ENCODE results near the gene MRPL54. TPM values are rescaled to one million over a fixed set of nuclear protein-coding genes. Genes with fewer than 3 reads are reported as not detected.
"Not testable (repeated sequence)": the region's sequence is repeated elsewhere in the genome, so short reads cannot be mapped to it uniquely, and the experiment has no call there.

MRPL54 gene
- total RNA-seq, 1 donor from 2014 or later = 96.6 TPM

DNA sequence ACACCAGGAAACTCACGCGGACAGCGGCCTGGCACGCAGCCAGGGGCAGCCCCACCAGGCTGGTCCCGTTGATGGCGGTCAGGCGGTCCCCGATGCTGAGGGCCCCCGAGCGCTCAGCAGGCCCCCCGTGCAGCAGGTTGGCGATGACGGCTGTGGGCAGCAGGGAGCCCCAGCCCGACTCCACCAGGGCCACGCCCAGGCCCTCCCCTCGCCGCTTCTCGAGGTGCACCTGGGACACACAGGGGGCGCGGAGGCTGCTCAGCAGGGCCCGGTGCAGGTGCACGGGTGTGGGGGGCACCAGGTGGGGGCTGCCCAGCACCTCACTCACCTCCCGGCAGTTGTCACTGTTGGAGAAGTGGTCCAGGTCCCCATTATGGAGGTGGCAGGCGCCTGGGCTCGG lies 10.0 kb upstream of the MRPL54 start:
- Mint-ChIP-seq H3K27ac (no peak overlapping the region), H3K36me3 (ENCODE audit: low read depth) (peaks cover 42% of the 10 kb centered on the region), H3K4me1 (peaks cover 10% of the 10 kb centered on the region), H3K27me3 (no peaks in the 10 kb centered on the region), H3K4me3 (no peak overlapping the region), H3K9me3 (no peaks in the 10 kb centered on the region)
- DNase-seq = no peak
- intact Hi-C loops (cut with micrococcal nuclease) = no loop called here

DNA sequence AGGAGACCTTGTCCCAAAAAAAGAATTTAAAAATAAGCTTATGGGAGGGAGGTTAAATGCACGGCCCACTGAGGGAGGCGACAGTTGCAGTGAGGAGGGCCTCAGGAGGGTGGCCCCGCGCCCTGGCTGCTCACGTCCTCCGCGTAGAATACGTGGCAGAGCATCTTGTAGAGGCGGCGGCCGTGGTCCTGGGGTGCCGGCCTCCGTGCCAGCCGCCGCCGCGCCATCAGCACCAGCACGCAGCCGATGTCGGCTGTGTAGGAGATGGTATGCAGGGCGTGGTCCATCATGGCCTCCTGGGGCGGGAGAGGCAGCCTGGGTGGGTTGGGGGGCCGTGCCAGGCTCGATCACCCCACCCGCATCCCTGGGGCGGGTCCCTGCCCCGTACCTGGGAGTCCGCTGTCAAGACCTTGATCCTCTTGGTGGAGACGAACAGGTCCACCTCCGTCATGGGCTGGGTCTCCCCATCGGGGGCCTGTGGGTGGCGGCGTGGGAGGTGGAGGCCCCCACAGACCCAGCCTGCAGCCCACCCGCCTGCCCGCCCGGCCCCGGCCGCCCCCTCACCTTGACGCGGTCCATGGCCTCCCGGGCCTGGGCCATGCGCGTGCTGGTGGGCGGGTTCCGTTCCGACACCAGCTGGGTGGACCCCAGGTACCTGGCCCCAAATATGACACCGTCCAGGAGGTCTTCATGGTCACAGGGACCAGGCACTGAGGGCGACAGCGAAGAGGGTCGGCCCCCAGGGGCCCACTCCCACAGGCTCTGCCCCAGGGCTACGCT lies 8.7 kb upstream of the MRPL54 start:
- intact Hi-C loops (cut with micrococcal nuclease) = no loop called here
- no peaks in the 10 kb centered on the region for H3K9me3 Mint-ChIP-seq
- peaks cover 48% of the 10 kb centered on the region for H3K36me3 Mint-ChIP-seq (ENCODE audit: low read depth)
- no peak overlapping the region for H3K4me3 Mint-ChIP-seq
- H3K27ac Mint-ChIP-seq = no peak overlapping the region
- peaks cover 10% of the 10 kb centered on the region for H3K4me1 Mint-ChIP-seq
- H3K27me3 Mint-ChIP-seq = no peaks in the 10 kb centered on the region
- no peak for DNase-seq

DNA sequence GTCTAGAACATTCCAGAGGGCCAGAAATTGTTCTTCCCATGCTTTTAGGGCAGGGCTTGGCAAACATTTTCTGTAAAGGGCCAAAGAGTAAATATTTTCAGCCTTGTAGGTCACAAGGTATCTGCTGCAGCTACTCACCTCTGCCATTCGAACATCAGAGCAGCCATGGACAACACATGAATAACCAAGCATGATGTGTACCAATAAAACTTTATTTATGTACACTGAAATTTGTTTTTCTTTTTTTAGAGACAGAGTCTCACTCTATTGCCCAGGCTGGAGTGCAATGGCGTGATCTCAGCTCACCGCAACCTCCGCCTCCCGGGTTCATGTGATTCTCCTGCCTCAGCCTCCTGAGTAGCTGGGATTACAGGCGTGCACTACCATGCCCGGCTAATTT lies 4.8 kb upstream of the MRPL54 start:
- intact Hi-C loops (cut with micrococcal nuclease); H3K27ac Mint-ChIP-seq; H3K9me3 Mint-ChIP-seq; H3K4me3 Mint-ChIP-seq; H3K27me3 Mint-ChIP-seq; DNase-seq: not testable (repeated sequence)
- peaks cover 48% of the 10 kb centered on the region for H3K36me3 Mint-ChIP-seq (ENCODE audit: low read depth)
- H3K4me1 Mint-ChIP-seq = peaks cover 28% of the 10 kb centered on the region

DNA sequence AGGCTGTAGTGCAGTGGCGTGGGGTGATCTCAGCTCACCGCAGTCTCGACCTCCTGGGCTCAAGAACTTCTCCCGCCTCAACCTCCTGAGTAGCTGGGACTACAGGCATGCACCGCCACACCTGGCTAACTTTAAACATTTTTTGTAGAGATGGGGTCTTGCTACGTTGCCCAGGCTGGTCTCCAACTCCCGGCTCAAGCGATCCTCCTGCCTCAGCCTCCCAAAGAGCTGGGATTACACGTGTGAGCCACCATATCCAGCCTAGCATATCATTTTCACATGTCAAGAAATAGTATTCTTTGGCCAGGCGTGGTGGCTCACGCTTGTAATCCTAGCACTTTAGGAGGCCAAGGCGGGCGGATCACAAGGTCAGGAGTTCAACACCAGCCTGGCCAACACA lies 4.2 kb upstream of the MRPL54 start:
- H3K9me3 Mint-ChIP-seq; H3K27ac Mint-ChIP-seq; intact Hi-C loops (cut with micrococcal nuclease): not testable (repeated sequence)

DNA sequence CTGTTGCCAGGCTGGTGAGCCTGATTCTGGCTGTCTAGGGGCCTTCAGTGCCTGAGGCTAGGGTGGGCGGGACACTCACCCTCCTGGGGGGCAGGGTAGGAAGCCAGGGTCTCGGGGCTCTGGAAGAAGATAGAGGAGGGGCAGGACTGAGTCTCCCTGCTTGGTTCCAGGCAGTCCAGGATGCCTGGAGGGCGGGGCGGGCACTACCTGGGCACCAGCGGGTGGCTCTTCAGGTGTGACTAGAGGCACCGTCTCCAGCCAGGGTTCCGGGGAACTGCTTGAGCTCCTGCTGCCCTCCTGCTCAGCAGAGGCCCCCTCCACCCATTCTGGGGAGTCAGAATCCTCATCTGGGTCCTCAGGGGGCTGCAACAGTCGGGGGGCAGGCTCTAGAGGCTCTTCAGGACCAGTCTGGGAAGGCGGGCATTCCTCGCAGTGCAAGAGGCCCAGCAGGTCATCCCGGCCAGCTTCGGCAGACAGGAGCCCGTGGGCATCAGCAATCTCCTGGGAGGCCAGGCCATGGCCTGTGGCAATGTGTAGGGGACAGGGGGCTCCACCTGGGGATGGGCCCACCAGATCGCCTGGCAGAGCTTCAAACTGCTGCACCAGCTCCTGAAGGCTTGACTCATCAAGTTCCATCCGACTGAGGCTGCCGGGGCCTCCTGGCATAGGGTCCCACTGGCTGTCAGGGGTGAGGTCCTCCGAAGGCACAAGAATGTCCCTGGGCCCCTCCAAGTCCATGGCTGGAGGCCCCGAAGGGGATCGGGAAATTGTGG lies 2.8 kb upstream of the MRPL54 start:
- Mint-ChIP-seq H3K4me1 (peaks cover 33% of the 10 kb centered on the region), H3K4me3 (peak overlapping the region; percentile 99), H3K36me3 (ENCODE audit: low read depth) (peaks cover 43% of the 10 kb centered on the region), H3K9me3 (no peaks in the 10 kb centered on the region), H3K27me3 (peaks cover 5% of the 10 kb centered on the region), H3K27ac (peak overlapping the region; percentile 29)
- DNase-seq = no peak
- intact Hi-C loops (cut with micrococcal nuclease) = loop anchor here (2.0 to 5.0 kb wide), 2 partner anchors 187 to 228 kb away; partner anchors contain the start of genes EEF2 and HMG20B

More for the DNA sequence above, 4.2 kb upstream of the MRPL54 start:
- H3K4me3 Mint-ChIP-seq, H3K27me3 Mint-ChIP-seq, DNase-seq: not testable (repeated sequence)
- Mint-ChIP-seq H3K4me1 (peaks cover 34% of the 10 kb centered on the region), H3K36me3 (ENCODE audit: low read depth) (peaks cover 48% of the 10 kb centered on the region)

DNA sequence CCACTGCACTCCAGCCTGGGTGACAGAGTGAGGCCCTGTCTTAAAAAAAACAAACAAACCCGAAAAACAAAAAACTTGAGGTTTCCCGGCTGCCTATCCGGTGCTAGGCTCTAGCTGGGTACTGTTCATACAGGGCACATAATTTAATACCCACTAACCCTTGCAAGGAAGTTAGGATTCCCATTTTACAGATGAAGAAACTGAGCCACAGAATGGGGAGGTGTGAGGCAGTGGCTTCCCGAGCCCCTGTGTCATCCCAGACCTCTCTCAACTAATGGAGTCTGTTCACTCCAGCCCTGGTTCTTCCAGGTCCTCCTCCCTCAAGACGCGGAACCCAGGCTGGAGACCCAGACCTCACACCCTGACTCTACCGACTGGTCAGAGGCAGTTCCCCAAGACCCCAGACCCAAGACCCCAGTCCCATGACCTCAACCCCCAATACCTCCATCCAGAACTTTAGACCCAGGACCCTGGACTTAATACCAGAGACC lies 1.6 kb upstream of the MRPL54 start:
- H3K9me3 Mint-ChIP-seq = no peaks in the 10 kb centered on the region
- H3K4me3 Mint-ChIP-seq = peak overlapping the region; percentile 99
- intact Hi-C loops (cut with micrococcal nuclease) = loop anchor here (1.0 to 5.0 kb wide), 4 partner anchors 61 to 226 kb away; partner anchors contain the start of genes EEF2 and HMG20B
- H3K4me1 Mint-ChIP-seq = peaks cover 27% of the 10 kb centered on the region
- peak; percentile 76 for DNase-seq
- H3K36me3 Mint-ChIP-seq (ENCODE audit: low read depth) = peaks cover 35% of the 10 kb centered on the region
- H3K27ac Mint-ChIP-seq = peak overlapping the region; percentile 99
- peaks cover 5% of the 10 kb centered on the region for H3K27me3 Mint-ChIP-seq

DNA sequence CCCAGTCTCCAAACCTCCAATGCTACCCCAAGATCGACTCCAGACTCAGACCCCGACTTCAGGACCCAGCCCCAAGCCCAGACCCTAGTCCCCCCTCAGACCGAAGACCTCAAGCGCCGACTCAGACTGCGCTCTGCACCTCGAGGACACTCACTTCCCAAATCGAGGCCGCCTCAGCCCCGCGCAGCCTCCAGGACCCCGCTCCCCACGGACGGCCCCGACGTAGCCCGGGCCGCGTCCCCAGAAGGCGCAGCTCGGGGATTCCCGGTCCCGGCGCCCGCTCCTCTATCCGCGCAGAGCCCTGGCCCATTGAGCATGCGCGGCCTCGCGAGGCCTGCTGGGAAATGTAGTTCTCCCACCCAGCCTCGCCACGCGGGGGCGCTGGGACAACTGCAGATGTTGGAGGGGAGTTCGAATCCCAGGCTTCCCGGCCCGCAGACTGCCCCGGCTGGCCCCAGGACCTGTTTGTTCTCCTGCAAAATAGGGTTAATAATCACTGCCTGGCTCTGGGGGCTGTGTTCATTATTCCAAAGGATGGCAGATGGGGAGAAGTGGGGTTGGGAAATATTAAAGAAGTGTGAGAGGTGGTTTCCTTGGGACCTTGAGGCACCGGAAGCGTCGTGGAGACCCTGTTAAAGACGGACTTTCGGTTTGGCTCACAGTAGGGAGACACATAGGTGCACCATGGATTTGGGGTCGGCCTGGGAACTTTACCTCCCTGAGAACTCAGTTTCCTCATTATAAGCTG lies 926 bp upstream of the MRPL54 start, which contains the start of gene APBA3:
Gene APBA3 (minus strand): TSS at position 311 of the 748 bp plus-strand sequence. CDS start 1,428 bp downstream, outside the sequence.
- Mint-ChIP-seq H3K27me3 (peaks cover 5% of the 10 kb centered on the region), H3K9me3 (no peaks in the 10 kb centered on the region), H3K4me3 (peak within 1 kb of the TSS; percentile 99), H3K27ac (peak within 1 kb of the TSS; percentile 100), H3K4me1 (peaks cover 30% of the 10 kb centered on the region), H3K36me3 (ENCODE audit: low read depth) (peaks cover 37% of the 10 kb centered on the region)
- intact Hi-C loops (cut with micrococcal nuclease) = loop anchor here (1.0 to 5.0 kb wide), 5 partner anchors 57 to 226 kb away; partner anchors contain the start of genes EEF2 and HMG20B
- DNase-seq = peak; percentile 99

DNA sequence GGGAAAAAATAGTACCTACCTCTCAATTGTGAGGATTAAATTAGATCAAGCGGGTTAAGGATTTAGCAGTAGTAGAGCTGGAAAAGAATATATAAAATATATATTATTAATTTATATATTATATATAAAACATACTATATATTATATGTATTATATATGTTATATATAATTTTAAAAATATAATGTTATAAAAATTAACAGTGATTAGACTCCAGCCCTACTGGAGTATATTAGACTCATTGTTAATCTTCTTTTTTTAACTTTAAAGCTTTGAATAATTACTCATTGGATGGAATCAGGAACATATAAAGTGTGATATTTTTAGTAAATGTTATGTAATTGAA lies 380 bp upstream of the MRPL54 start:
- no peaks in the 10 kb centered on the region for H3K9me3 Mint-ChIP-seq
- no peak for DNase-seq
- peak overlapping the region; percentile 99 for H3K4me3 Mint-ChIP-seq
- H3K27me3 Mint-ChIP-seq = peaks cover 5% of the 10 kb centered on the region
- peaks cover 32% of the 10 kb centered on the region for H3K4me1 Mint-ChIP-seq
- peaks cover 36% of the 10 kb centered on the region for H3K36me3 Mint-ChIP-seq (ENCODE audit: low read depth)
- intact Hi-C loops (cut with micrococcal nuclease) = loop anchor here (1.0 to 5.0 kb wide), 2 partner anchors 56 to 225 kb away; partner anchors contain the start of gene EEF2
- peak overlapping the region; percentile 100 for H3K27ac Mint-ChIP-seq

DNA sequence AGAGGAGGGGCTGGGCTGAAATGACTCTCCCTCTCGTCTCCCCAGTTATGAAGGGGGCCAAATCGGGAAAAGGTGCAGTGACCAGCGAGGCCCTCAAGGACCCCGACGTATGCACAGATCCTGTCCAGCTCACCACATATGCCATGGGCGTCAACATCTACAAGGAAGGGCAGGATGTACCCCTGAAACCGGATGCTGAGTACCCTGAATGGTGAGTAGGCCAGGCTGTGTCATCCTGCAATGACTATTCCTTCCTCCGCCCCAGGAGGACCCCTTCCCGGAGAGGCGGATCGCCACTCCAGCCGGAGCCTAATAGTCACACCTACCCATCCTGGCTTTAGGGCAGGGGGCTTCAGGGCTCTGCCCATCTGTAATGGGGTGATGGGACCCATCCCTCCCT lies 2.6 kb downstream of the MRPL54 start:
- Mint-ChIP-seq H3K27ac (no peak overlapping the region), H3K36me3 (ENCODE audit: low read depth) (peaks cover 31% of the 10 kb centered on the region), H3K27me3 (peaks cover 5% of the 10 kb centered on the region), H3K9me3 (no peaks in the 10 kb centered on the region), H3K4me3 (no peak overlapping the region), H3K4me1 (peaks cover 27% of the 10 kb centered on the region)
- intact Hi-C loops (cut with micrococcal nuclease) = no loop called here
- no peak for DNase-seq

DNA sequence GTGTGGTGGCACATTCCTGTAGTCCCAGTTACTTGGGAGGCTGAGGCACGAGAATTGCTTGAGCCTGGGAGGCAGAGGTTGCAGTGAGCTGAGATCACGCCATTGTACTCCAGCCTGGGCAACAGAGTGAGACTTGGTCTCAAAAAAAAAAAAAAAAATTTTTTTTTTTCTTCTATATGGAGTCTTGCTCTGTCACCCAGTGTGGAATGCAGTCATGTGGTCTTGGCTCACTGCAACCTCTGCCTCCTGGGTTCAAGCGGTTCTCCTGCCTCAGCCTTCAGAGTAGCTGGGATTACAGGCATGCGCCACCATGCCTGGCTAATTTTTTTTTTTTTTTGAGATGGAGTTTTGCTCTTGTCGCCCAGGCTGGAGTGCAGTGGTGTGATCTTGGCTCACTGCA lies 3.3 kb downstream of the MRPL54 start:
- H3K4me3 Mint-ChIP-seq; intact Hi-C loops (cut with micrococcal nuclease); H3K27me3 Mint-ChIP-seq; H3K27ac Mint-ChIP-seq; H3K9me3 Mint-ChIP-seq; DNase-seq: not testable (repeated sequence)
- Mint-ChIP-seq H3K4me1 (peaks cover 26% of the 10 kb centered on the region), H3K36me3 (ENCODE audit: low read depth) (peaks cover 30% of the 10 kb centered on the region)

DNA sequence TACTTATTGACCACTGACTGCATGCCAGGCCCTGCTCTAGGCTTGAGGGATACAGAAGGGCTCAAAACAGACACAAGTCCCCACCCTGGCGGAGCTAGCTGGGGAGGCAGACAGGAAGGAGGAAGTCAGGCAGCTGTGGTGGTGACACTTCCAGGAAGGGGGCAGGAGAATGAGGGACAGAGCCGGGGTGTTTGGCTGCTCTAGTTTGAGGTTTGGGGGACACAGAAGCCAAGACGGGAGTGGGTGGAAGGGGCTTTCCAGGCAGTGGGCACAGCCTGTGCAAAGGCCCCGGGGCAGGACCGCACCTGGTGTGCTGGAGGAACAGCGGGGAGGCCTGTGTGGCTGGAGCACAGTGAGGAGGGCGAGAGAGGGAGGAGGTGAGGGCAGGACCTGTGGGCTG lies 4.0 kb downstream of the MRPL54 start:
- DNase-seq = peak; percentile 67
- peak overlapping the region; percentile 8 for H3K4me3 Mint-ChIP-seq
- no peaks in the 10 kb centered on the region for H3K9me3 Mint-ChIP-seq
- peaks cover 5% of the 10 kb centered on the region for H3K27me3 Mint-ChIP-seq
- peaks cover 24% of the 10 kb centered on the region for H3K36me3 Mint-ChIP-seq (ENCODE audit: low read depth)
- intact Hi-C loops (cut with micrococcal nuclease) = no loop called here
- peaks cover 21% of the 10 kb centered on the region for H3K4me1 Mint-ChIP-seq
- H3K27ac Mint-ChIP-seq = peak overlapping the region; percentile 34

DNA sequence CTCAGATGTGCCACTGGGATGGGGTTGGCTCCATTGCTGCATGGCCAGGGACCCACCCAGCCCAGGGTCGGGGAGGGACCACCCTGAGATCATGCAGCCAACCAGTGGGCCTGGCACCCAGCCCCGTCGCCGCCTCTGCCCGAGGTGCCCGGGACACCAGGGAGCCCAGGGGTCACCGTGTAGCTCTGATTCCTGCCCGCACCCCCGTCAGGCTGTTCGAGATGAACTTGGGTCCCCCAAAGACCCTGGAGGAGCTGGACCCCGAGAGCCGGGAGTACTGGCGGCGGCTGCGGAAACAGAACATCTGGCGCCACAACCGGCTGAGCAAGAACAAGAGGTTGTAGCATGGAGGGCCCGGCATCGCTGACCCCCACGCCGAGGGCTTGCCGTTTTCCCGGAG lies 4.6 kb downstream of the MRPL54 start:
- Mint-ChIP-seq H3K4me3 (no peak overlapping the region), H3K27ac (no peak overlapping the region), H3K27me3 (peaks cover 5% of the 10 kb centered on the region), H3K36me3 (ENCODE audit: low read depth) (peaks cover 24% of the 10 kb centered on the region), H3K9me3 (no peaks in the 10 kb centered on the region), H3K4me1 (peaks cover 17% of the 10 kb centered on the region)
- DNase-seq = no peak
- intact Hi-C loops (cut with micrococcal nuclease) = no loop called here

DNA sequence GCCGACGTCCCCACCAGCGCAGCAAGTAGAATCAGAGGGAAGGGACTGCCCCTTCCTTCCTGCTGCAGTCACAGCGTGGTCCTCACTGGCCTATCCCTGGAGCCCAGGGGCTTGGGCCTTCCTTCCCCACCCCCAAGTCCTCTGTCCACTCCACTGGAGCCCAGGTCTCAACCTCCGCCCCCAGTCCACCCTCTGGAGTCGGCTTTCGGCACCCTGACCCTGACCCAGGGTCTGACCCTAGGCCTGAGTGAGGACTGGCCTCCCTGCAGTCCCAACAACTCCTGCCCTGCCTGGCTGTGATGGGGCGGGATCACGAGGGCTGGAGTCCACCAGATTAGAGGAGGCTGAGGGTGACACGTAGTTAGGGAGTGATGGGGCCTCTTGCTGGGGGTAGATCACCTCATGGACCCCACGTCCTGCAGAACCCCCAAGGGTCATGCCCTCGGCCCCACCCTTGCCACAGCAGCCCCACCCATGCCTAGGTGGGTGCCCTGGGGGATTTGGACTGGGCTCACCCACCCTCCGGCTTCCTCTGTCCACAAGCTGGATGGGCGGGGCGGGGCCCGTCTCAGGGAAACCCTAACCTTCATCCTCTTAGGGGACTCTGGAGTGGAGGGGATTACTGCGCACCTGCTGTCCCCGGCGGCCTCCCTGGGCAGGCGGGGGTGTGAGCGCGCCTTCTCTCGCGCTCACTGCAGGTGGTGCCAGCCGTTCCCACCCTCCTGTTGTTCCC lies 5.7 kb downstream of the MRPL54 start:
- no peak for DNase-seq
- Mint-ChIP-seq H3K27me3 (no peaks in the 10 kb centered on the region), H3K9me3 (no peaks in the 10 kb centered on the region), H3K4me3 (no peak overlapping the region), H3K4me1 (peaks cover 8% of the 10 kb centered on the region), H3K36me3 (ENCODE audit: low read depth) (peaks cover 18% of the 10 kb centered on the region), H3K27ac (no peak overlapping the region)
- intact Hi-C loops (cut with micrococcal nuclease) = no loop called here

Data from activated CD4-positive, alpha-beta T cell treated with anti-CD3 and anti-CD28 coated beads, Interleukin-2, amount 10 ng/mL, durations not matched to agents 24 days and 14 days (primary cell).